ENCODE data around the gene C1S. TPM values are rescaled to one million over a fixed set of nuclear protein-coding genes. Genes with fewer than 3 reads are reported as not detected.
A peak's percentile ranks its signal among the peaks of the same experiment; 100 is the strongest.
"Not testable (repeated sequence)": the region's sequence is repeated elsewhere in the genome, so short reads cannot be mapped to it uniquely, and the experiment has no call there.

C1S gene
- total and polyA plus RNA-seq, 2 experiments from 2014 or later, result 120 to 143 TPM

DNA sequence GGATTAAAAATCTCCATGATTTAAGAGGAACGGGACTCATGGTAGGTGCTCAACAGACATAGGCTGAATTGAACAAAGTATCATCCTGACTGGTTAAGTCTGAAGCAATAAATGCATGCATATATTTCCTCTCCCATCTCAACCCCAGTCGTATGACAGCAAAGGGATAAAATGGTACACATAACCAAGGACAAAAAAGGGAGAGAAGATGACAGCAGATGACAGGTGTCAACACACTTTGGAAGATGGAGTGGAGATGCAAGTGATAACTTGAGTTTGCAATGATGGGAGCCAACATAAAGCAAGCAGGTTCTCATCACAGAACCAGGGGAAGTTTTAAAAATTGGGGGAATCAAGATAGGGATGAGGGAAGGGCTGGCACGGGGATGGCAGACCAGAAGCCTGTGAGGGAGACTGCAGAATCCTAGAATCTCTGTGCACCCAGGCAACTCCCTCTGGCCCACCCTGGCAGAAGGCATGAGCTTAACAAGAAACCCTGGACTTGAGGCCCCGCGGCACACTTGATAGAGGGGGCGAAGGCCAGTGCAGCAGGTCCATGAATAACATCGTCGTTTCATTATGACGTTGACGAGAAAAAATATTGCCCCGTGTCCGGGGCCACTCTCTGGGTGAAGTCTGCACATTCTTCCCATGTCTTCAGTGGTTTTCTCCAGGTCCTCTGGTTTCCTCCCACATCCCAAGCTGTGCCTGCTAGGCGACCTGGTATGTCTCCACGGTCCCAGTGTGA is 43.5 kb downstream of the C1S start:
- Histone ChIP-seq H3K4me1 (ENCODE audit: insufficient read depth) (peaks cover 7% of the 10 kb centered on the region), H3K9me2 (replicated peaks; ENCODE audit: insufficient read depth) (no peaks in the 10 kb centered on the region), H2AFZ (no peak overlapping the region), H3K36me3 (replicated peaks; ENCODE audit: insufficient read depth, low read depth) (no peaks in the 10 kb centered on the region), H3K4me2 (no peak overlapping the region), H3K4me3 (no peak overlapping the region), H3K27ac (no peak overlapping the region), H3K79me2 (peaks cover 44% of the 10 kb centered on the region), H4K20me1 (ENCODE audit: insufficient read depth, poor library complexity, severe bottlenecking) (no peaks in the 10 kb centered on the region), H3K9me3 (ENCODE audit: low read depth) (no peaks in the 10 kb centered on the region), H3K27me3 (no peaks in the 10 kb centered on the region)
- 93% methylated on average over 14 of the region's 14 CpGs for WGBS (ENCODE audit: low lambda C conversion rate, missing lambda C conversion rate)
- TF ChIP-seq, protein P1, sequence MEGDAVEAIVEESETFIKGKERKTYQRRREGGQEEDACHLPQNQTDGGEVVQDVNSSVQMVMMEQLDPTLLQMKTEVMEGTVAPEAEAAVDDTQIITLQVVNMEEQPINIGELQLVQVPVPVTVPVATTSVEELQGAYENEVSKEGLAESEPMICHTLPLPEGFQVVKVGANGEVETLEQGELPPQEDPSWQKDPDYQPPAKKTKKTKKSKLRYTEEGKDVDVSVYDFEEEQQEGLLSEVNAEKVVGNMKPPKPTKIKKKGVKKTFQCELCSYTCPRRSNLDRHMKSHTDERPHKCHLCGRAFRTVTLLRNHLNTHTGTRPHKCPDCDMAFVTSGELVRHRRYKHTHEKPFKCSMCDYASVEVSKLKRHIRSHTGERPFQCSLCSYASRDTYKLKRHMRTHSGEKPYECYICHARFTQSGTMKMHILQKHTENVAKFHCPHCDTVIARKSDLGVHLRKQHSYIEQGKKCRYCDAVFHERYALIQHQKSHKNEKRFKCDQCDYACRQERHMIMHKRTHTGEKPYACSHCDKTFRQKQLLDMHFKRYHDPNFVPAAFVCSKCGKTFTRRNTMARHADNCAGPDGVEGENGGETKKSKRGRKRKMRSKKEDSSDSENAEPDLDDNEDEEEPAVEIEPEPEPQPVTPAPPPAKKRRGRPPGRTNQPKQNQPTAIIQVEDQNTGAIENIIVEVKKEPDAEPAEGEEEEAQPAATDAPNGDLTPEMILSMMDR (IDR thresholded peaks at IDR 0.05; ENCODE audit: poor library complexity), result no peak
- no peak for TF ChIP-seq EZH2phosphoT487 (IDR thresholded peaks at IDR 0.05; ENCODE audit: low read depth, severe bottlenecking, unreplicated experiment)
- no peak for TF ChIP-seq EZH2 (IDR thresholded peaks at IDR 0.05; ENCODE audit: borderline replicate concordance)
- no peak for DNase-seq (ENCODE audit: low spot score)

DNA sequence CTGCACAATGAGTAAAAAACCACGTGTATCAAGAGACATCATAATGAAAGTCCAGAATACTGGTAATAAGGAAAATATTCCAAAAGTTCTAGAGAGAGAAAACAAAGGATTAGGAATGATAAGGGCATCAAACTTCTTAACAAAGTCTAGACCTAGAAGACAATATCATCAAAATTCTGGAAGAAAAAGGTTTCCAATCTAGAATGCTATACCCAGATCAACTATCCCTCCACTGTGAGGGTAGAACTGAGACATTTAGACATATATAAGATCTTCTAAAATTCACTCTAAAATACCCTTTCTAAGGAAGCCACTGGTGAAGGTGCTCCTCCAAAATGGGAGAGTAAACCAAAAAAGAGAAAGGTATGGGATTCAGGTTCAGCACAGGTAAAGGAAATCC is 45.6 kb downstream of the C1S start:
- no peak for DNase-seq (ENCODE audit: low spot score)
- Histone ChIP-seq H3K4me3 (no peak overlapping the region), H3K27me3 (no peaks in the 10 kb centered on the region), H3K4me1 (ENCODE audit: insufficient read depth) (peaks cover 12% of the 10 kb centered on the region), H3K36me3 (replicated peaks; ENCODE audit: insufficient read depth, low read depth) (no peaks in the 10 kb centered on the region), H2AFZ (no peak overlapping the region), H3K4me2 (no peak overlapping the region), H3K79me2 (peaks cover 58% of the 10 kb centered on the region), H4K20me1 (ENCODE audit: insufficient read depth, poor library complexity, severe bottlenecking) (no peaks in the 10 kb centered on the region), H3K9me2 (replicated peaks; ENCODE audit: insufficient read depth) (no peaks in the 10 kb centered on the region), H3K27ac (no peak overlapping the region), H3K9me3 (ENCODE audit: low read depth) (no peaks in the 10 kb centered on the region)
- TF ChIP-seq, protein P1 (IDR thresholded peaks at IDR 0.05; ENCODE audit: poor library complexity), result no peak
- 90% methylated on average over 1 of the region's 1 CpG for WGBS (ENCODE audit: low lambda C conversion rate, missing lambda C conversion rate)

DNA sequence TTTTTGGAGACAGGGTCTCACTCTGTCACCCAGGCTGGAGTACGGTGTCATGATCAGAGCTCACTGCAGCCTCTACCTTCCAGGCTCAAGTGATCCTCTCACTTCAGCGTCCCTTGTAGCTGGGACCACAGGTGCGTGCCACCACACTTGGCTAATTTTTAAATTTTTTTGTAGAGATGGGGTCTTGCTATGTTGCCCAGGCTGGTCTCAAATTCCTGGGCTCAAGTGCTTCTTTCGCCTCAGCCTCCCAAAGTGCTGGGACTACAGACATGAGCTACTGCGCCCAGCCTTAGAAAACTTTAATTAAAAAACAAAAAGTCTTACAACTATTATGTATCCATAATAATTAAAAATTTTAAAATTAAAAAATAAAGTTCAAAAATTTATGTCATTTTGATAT is 46.7 kb downstream of the C1S start:
- not testable (repeated sequence) for H2AFZ ChIP-seq; H3K9me2 ChIP-seq (replicated peaks; ENCODE audit: insufficient read depth); H3K27ac ChIP-seq; H3K4me3 ChIP-seq; H4K20me1 ChIP-seq (ENCODE audit: insufficient read depth, poor library complexity, severe bottlenecking); DNase-seq (ENCODE audit: low spot score); H3K27me3 ChIP-seq; H3K36me3 ChIP-seq (replicated peaks; ENCODE audit: insufficient read depth, low read depth); H3K9me3 ChIP-seq (ENCODE audit: low read depth)
- H3K79me2 ChIP-seq, result peaks cover 61% of the 10 kb centered on the region
- peak overlapping the region; percentile 95 for H3K4me2 ChIP-seq
- H3K4me1 ChIP-seq (ENCODE audit: insufficient read depth), result peaks cover 12% of the 10 kb centered on the region
- WGBS (ENCODE audit: low lambda C conversion rate, missing lambda C conversion rate), result 100% methylated on average over 5 of the region's 5 CpGs

DNA sequence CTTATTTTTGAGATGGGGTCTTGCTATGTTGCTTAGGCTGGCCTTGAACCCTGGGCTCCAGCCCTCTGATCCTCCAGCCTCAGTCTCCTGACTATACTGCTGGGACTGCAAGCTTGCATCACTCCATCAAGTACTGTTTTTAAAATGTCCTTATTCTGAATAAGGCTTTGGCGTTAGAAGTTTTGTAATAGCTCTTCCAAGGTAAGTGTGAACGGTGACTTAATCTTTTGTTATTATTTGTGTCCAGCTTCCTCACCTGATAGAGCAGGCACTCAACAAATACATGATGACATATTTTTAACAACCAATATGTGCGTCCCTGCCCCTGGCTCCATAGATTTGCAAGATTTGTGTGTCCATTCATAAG is 47.1 kb downstream of the C1S start:
- H3K27me3 ChIP-seq, result no peaks in the 10 kb centered on the region
- peaks cover 60% of the 10 kb centered on the region for H3K79me2 ChIP-seq
- H3K27ac ChIP-seq, result peak overlapping the region; percentile 100
- H3K9me3 ChIP-seq (ENCODE audit: low read depth), result no peaks in the 10 kb centered on the region
- peak overlapping the region; percentile 42 for H2AFZ ChIP-seq
- TF ChIP-seq, protein P1 (IDR thresholded peaks at IDR 0.05; ENCODE audit: poor library complexity), result no peak
- TF ChIP-seq EZH2phosphoT487 (IDR thresholded peaks at IDR 0.05; ENCODE audit: low read depth, severe bottlenecking, unreplicated experiment), result no peak
- peak overlapping the region; percentile 78 for H3K4me3 ChIP-seq
- WGBS (ENCODE audit: low lambda C conversion rate, missing lambda C conversion rate), result 38% methylated on average over 3 of the region's 3 CpGs
- H3K4me1 ChIP-seq (ENCODE audit: insufficient read depth), result peaks cover 12% of the 10 kb centered on the region
- no peaks in the 10 kb centered on the region for H4K20me1 ChIP-seq (ENCODE audit: insufficient read depth, poor library complexity, severe bottlenecking)
- DNase-seq (ENCODE audit: low spot score), result no peak
- H3K4me2 ChIP-seq, result peak overlapping the region; percentile 95
- no peaks in the 10 kb centered on the region for H3K9me2 ChIP-seq (replicated peaks; ENCODE audit: insufficient read depth)
- H3K36me3 ChIP-seq (replicated peaks; ENCODE audit: insufficient read depth, low read depth), result no peaks in the 10 kb centered on the region
